DND-41 (cell line): ENCODE data around the gene TMEM132D.

Experiments used
- ATAC-seq: fragments of 200-7000 bp; cut with Tn5 transposase; 3 replicates; pipeline ENCODE4 v1.9.1; 2021; ENCODE audit warnings: low read depth; ENCODE audit not compliant: insufficient read depth
- DNase-seq: peaks from one replicate; pipeline ENCODE4 v3.0.0-alpha.2; 2020
- H2AFZ ChIP-seq: 2 replicates; pipeline ENCODE4 v1.6.0; 2012; ENCODE audit warnings: low read depth, low read length
- H3K27ac ChIP-seq: 2 replicates; pipeline ENCODE4 v1.5.1; 2012; ENCODE audit warnings: low read length, inconsistent platforms
- H3K27me3 ChIP-seq: fragments of 200-600 bp; sonication (generic); 2 replicates; pipeline ENCODE4 v1.6.0; 2012; ENCODE audit warnings: low read length, mild to moderate bottlenecking, inconsistent platforms; ENCODE audit not compliant: insufficient read depth, poor library complexity
- H3K36me3 ChIP-seq: 2 replicates; pipeline ENCODE4 v1.5.1; 2012; ENCODE audit warnings: low read length, inconsistent platforms; ENCODE audit not compliant: insufficient read depth
- H3K4me1 ChIP-seq: 2 replicates; pipeline ENCODE4 v1.5.1; 2012; ENCODE audit warnings: mild to moderate bottlenecking, low read length; ENCODE audit not compliant: insufficient read depth
- H3K4me2 ChIP-seq: 2 replicates; pipeline ENCODE4 v1.6.0; 2012; ENCODE audit warnings: mild to moderate bottlenecking, moderate library complexity, low read length, inconsistent platforms; ENCODE audit not compliant: insufficient read depth
- H3K4me3 ChIP-seq, 2 experiments: fragments of 200-600 bp in 1 of 2; shearing (Covaris generic) in 1 of 2; 2 replicates each; pipeline ENCODE4 v1.5.1; 2012 to 2016; ENCODE audit warnings: inconsistent platforms in 2 of 2, low read length in 2 of 2, mild to moderate bottlenecking in 2 of 2, low read depth in 1 of 2, moderate library complexity in 1 of 2
- H3K79me2 ChIP-seq: 2 replicates; pipeline ENCODE4 v1.6.0; 2012; ENCODE audit warnings: low read length, inconsistent platforms; ENCODE audit not compliant: insufficient read depth
- H3K9ac ChIP-seq: 2 replicates; pipeline ENCODE4 v1.6.0; 2012; ENCODE audit warnings: low read depth, mild to moderate bottlenecking, inconsistent platforms, low read length, moderate library complexity
- H3K9me3 ChIP-seq: 2 replicates; pipeline ENCODE4 v1.5.1; 2012; ENCODE audit warnings: low read length, moderate library complexity, mild to moderate bottlenecking, inconsistent platforms; ENCODE audit not compliant: insufficient read depth, severe bottlenecking
- H4K20me1 ChIP-seq: 2 replicates; pipeline ENCODE4 v1.6.0; 2012; ENCODE audit warnings: low read length; ENCODE audit not compliant: insufficient read depth
- EZH2 ChIP-seq: IDR thresholded peaks from 3 replicates; pipeline ENCODE4 v1.6.1; 2012; ENCODE audit warnings: borderline replicate concordance, low read depth, mild to moderate bottlenecking, moderate library complexity, low read length, inconsistent platforms; ENCODE audit not compliant: severe bottlenecking
- TF ChIP-seq, protein P1 (sequence below): IDR thresholded peaks from 2 replicates; pipeline ENCODE4 v1.5.1; 2012; ENCODE audit warnings: borderline replicate concordance, low read length, moderate library complexity, mild to moderate bottlenecking; ENCODE audit not compliant: poor library complexity, severe bottlenecking; ENCODE audit errors: extremely low read depth

TMEM132D gene

GRCh38 chr12:129606239-129606638, 297.6 kb downstream of the TMEM132D start:
- TF ChIP-seq, protein P1, sequence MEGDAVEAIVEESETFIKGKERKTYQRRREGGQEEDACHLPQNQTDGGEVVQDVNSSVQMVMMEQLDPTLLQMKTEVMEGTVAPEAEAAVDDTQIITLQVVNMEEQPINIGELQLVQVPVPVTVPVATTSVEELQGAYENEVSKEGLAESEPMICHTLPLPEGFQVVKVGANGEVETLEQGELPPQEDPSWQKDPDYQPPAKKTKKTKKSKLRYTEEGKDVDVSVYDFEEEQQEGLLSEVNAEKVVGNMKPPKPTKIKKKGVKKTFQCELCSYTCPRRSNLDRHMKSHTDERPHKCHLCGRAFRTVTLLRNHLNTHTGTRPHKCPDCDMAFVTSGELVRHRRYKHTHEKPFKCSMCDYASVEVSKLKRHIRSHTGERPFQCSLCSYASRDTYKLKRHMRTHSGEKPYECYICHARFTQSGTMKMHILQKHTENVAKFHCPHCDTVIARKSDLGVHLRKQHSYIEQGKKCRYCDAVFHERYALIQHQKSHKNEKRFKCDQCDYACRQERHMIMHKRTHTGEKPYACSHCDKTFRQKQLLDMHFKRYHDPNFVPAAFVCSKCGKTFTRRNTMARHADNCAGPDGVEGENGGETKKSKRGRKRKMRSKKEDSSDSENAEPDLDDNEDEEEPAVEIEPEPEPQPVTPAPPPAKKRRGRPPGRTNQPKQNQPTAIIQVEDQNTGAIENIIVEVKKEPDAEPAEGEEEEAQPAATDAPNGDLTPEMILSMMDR, result no peak
- no peak for TF ChIP-seq EZH2
- no peak overlapping the region for H3K4me3 ChIP-seq
- no peaks in the 10 kb centered on the region for H4K20me1 ChIP-seq
- H3K27me3 ChIP-seq, result no peaks in the 10 kb centered on the region
- no peaks in the 10 kb centered on the region for H3K4me1 ChIP-seq
- no peak for ATAC-seq
- no peak overlapping the region for H2AFZ ChIP-seq
- no peaks in the 10 kb centered on the region for H3K79me2 ChIP-seq
- no peak for DNase-seq
- H3K9me3 ChIP-seq, result peaks cover 3% of the 10 kb centered on the region
- H3K9ac ChIP-seq, result no peak overlapping the region
- H3K4me2 ChIP-seq, result no peak overlapping the region
- no peaks in the 10 kb centered on the region for H3K36me3 ChIP-seq
- H3K27ac ChIP-seq, result no peak overlapping the region

- Histone ChIP-seq H3K36me3 (no peaks in the 10 kb centered on the region), H3K9ac (no peak overlapping the region), H3K4me1 (no peaks in the 10 kb centered on the region), H3K9me3 (peaks cover 4% of the 10 kb centered on the region), H2AFZ (no peak overlapping the region), H3K79me2 (no peaks in the 10 kb centered on the region), H4K20me1 (no peaks in the 10 kb centered on the region), H3K4me3 (no peak overlapping the region), H3K27me3 (no peaks in the 10 kb centered on the region), H3K27ac (no peak overlapping the region), H3K4me2 (no peak overlapping the region)
- DNase-seq (no peak), ATAC-seq (no peak)
- TF ChIP-seq, protein P1, result no peak
- no peak for TF ChIP-seq EZH2
Observed at GRCh38 chr12:129605666-129606065, 298.2 kb downstream of the TMEM132D start.

GRCh38 chr12:129604506-129604905, 299.3 kb downstream of the TMEM132D start:
- H3K4me1 ChIP-seq, result no peaks in the 10 kb centered on the region
- ATAC-seq (no peak), DNase-seq (no peak)
- H3K4me2 ChIP-seq, result no peak overlapping the region
- H2AFZ ChIP-seq, result no peak overlapping the region
- H3K27ac ChIP-seq, result no peak overlapping the region
- no peaks in the 10 kb centered on the region for H3K36me3 ChIP-seq
- H3K79me2 ChIP-seq, result no peaks in the 10 kb centered on the region
- H4K20me1 ChIP-seq, result no peaks in the 10 kb centered on the region
- no peaks in the 10 kb centered on the region for H3K27me3 ChIP-seq
- no peak overlapping the region for H3K4me3 ChIP-seq
- TF ChIP-seq EZH2, result no peak
- TF ChIP-seq, protein P1, result no peak
- H3K9ac ChIP-seq, result no peak overlapping the region
- H3K9me3 ChIP-seq, result peaks cover 4% of the 10 kb centered on the region

GRCh38 chr12:129599406-129599805, 304.4 kb downstream of the TMEM132D start:
- Histone ChIP-seq H3K4me3 (no peak overlapping the region), H3K27ac (no peak overlapping the region), H3K27me3 (no peaks in the 10 kb centered on the region), H2AFZ (no peak overlapping the region), H3K9ac (no peak overlapping the region), H4K20me1 (no peaks in the 10 kb centered on the region), H3K4me1 (no peaks in the 10 kb centered on the region), H3K9me3 (peaks cover 4% of the 10 kb centered on the region), H3K79me2 (no peaks in the 10 kb centered on the region), H3K36me3 (no peaks in the 10 kb centered on the region), H3K4me2 (no peak overlapping the region)
- no peak for ATAC-seq
- TF ChIP-seq, protein P1, result no peak
- no peak for TF ChIP-seq EZH2
- no peak for DNase-seq
